Activated T-helper 17 cell treated with anti-CD3 and anti-CD28 coated beads, Interleukin-2, amount 50 U/mL, for 72 hours (primary cell): Measurements from ENCODE around the gene EYA2. TPM values are rescaled to one million over a fixed set of nuclear protein-coding genes. Genes with fewer than 3 reads are reported as not detected.
A peak's percentile ranks its signal among the peaks of the same experiment; 100 is the strongest.

Source experiments
- ATAC-seq: fragments of 150-1000 bp; cut with Tn5 transposase; replicated peaks from 2 replicates; pipeline ENCODE4 v1.10.0; 2021; ENCODE audit warnings: mild to moderate bottlenecking, moderate library complexity
- H3K27ac Mint-ChIP-seq: one replicate; pipeline ENCODE4 v1.8.0; 2022; ENCODE audit warnings: mixed read lengths
- H3K27me3 Mint-ChIP-seq: one replicate; pipeline ENCODE4 v1.8.0; 2022; ENCODE audit warnings: mixed read lengths
- H3K36me3 Mint-ChIP-seq: one replicate; pipeline ENCODE4 v1.8.0; 2022; ENCODE audit warnings: low read depth, mild to moderate bottlenecking, mixed read lengths
- H3K4me1 Mint-ChIP-seq: one replicate; pipeline ENCODE4 v1.8.0; 2022; ENCODE audit warnings: mixed read lengths
- H3K4me3 Mint-ChIP-seq: one replicate; pipeline ENCODE4 v1.8.0; 2022; ENCODE audit warnings: mild to moderate bottlenecking, mixed read lengths
- H3K9me3 Mint-ChIP-seq: one replicate; pipeline ENCODE4 v1.8.0; 2022; ENCODE audit warnings: mixed read lengths
- total RNA-seq, 2 donors: library from RNA; stranded (reverse); gene quantifications; one replicate each; pipeline ENCODE4 v1.2.3, GENCODE V29; 2022

The EYA2 gene
- total RNA-seq, 2 donors from 2014 or later, result 0.16 TPM; not detected in 1

DNA sequence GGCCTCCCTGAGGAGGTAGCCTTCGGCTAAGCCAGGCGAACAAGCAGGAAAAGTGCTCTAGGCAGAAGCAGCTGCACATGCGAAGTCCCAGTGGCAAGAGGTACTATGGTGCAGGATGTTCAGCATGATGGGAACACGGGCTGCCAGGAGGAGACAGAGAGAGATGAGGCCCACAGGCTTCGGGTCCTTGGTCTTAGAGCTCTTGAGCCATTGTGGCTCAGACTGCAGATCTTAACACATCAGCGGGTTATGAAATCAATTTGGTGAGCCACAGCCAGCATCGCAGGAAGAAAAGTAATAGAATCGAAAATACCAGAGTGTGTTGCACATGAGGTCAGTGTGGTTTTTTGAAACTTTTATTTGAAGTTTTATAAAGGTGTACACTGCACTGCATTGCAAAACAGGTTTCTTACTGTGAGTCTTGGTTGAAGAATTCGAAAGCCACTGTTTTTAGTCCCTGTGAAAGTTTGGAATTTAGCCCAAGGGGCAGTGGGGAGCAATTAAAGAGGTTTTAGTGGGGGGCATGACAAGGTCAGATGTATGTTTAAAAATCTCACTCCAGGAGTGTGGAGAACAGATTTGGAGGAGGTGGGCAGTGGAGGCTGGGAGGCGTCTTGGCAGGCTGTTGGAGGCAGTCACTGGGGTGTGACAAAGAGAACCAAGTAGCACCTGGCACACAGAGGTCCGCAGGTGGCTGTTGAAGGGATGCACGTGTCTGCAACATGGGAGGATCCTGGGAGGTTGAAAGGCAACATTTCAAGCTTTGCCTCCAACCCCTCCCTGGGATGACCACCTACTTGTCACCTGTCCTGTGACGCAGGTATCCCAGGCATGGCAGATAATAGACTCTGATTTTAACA, 69.3 kb downstream of the EYA2 start:
- H3K4me3 Mint-ChIP-seq, result no peak overlapping the region
- no peaks in the 10 kb centered on the region for H3K9me3 Mint-ChIP-seq
- ATAC-seq, result no peak
- no peaks in the 10 kb centered on the region for H3K4me1 Mint-ChIP-seq
- peaks cover 31% of the 10 kb centered on the region for H3K27me3 Mint-ChIP-seq
- no peaks in the 10 kb centered on the region for H3K36me3 Mint-ChIP-seq
- no peak overlapping the region for H3K27ac Mint-ChIP-seq

DNA sequence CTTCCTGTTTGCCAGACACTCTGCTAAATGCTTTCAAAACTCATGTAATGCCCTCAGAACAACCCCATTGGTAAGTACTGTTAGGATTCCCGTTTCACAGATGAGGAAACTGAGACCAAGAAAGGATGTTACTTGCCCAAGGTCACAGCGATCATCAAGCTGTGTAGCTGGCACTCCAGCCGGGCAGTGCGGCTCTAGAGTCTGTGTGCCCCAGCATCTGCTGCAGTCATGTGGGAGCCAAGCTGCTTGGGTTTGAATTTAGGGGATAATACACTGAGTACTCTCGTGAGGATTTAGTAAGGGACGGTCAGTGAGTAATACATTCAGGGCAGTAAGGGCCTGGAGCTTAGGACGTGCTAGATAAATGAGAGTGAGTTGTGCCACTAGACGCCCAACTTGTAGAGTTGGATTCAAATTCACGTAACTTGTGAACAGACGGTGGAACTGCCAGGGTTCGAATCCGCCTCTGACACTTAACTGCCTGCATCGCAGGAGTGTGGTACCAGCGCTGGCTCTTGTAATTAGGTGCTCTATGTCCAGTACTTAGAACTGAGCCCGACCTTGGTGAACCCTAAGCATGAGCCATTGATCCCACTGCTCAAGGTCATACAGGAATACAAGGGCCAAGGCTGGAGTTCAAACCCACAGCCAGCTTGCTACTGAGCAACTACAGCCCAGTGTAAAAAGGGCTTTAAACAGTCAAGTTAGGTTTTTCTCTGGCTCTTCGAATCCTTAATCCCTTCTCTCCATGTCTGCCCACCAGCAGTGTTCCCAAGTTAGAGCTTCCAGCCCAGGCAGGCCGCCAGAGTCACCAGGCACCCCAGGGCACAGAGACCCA, 70.2 kb downstream of the EYA2 start:
- no peaks in the 10 kb centered on the region for H3K36me3 Mint-ChIP-seq
- peaks cover 27% of the 10 kb centered on the region for H3K27me3 Mint-ChIP-seq
- no peak overlapping the region for H3K27ac Mint-ChIP-seq
- no peak overlapping the region for H3K4me3 Mint-ChIP-seq
- no peaks in the 10 kb centered on the region for H3K9me3 Mint-ChIP-seq
- H3K4me1 Mint-ChIP-seq, result no peaks in the 10 kb centered on the region
- ATAC-seq, result no peak

DNA sequence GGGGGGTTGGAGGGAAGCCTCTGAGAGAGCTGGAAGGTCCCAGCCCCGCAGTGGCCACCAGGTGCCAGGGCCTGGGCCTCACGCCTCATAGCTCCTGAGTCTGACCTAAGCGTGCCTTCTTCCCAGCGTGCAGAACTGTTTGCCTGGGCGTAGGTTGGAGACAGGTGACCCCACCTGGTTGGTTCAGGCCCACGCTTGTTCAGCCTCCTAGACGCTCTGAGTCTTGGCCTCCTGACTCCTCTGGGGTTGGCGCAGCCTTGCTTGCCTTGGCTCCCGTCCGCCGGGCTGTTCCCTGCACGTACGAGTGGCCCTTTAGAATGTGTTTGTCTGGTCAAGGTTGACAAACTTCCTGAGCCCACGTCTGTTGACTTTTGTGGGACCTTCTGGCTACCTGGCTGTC, 70.8 kb downstream of the EYA2 start:
- H3K27me3 Mint-ChIP-seq, result peaks cover 23% of the 10 kb centered on the region
- no peak overlapping the region for H3K4me3 Mint-ChIP-seq
- ATAC-seq, result no peak
- H3K27ac Mint-ChIP-seq, result no peak overlapping the region
- H3K4me1 Mint-ChIP-seq, result no peaks in the 10 kb centered on the region
- no peaks in the 10 kb centered on the region for H3K9me3 Mint-ChIP-seq
- H3K36me3 Mint-ChIP-seq, result no peaks in the 10 kb centered on the region

- Mint-ChIP-seq H3K4me3 (no peak overlapping the region), H3K4me1 (peaks cover 6% of the 10 kb centered on the region), H3K36me3 (no peaks in the 10 kb centered on the region), H3K9me3 (no peaks in the 10 kb centered on the region), H3K27ac (no peak overlapping the region), H3K27me3 (peaks cover 25% of the 10 kb centered on the region)
- ATAC-seq, result no peak
Measured at GRCh38 chr20:46967646-46968045, 73.0 kb downstream of the EYA2 start.

DNA sequence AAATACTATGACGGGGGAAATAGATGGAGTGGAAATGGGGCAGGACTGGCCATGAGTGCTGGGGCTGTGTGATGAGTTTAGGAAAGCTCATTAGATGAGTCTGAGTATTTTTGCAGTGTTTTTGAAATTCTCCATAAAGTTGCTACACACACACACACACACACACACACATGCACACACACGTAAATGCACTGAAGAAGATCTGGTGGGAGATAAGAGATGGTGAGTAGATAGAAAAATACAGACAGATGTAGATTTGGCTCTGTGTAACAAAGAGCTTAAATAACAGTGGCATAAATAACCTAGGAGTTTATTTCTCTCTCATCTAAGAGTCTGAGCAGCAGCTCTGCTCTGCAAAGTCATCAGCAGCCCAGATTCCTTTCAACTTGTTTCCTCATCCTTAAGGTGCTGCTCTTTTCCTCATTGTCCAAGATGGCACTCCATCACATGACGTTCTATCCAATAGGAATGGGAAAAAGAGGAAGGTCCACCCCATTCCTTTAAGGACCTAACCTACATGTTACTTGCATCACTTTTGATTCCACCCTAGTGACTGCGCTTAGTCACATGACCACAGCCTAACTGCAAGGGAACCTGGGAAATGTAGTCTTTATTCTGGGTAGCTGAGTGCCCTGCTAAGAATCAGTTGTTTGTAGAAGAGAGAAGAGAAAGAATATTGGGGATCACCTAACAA, 76.4 kb downstream of the EYA2 start:
- H3K27me3 Mint-ChIP-seq, result peaks cover 19% of the 10 kb centered on the region
- ATAC-seq, result peak; percentile 81
- H3K36me3 Mint-ChIP-seq, result no peaks in the 10 kb centered on the region
- no peak overlapping the region for H3K27ac Mint-ChIP-seq
- H3K4me3 Mint-ChIP-seq, result peak overlapping the region; percentile 30
- peaks cover 6% of the 10 kb centered on the region for H3K4me1 Mint-ChIP-seq
- no peaks in the 10 kb centered on the region for H3K9me3 Mint-ChIP-seq

- Mint-ChIP-seq H3K27ac (no peak overlapping the region), H3K4me1 (peaks cover 6% of the 10 kb centered on the region), H3K4me3 (no peak overlapping the region), H3K27me3 (peaks cover 15% of the 10 kb centered on the region), H3K36me3 (no peaks in the 10 kb centered on the region), H3K9me3 (no peaks in the 10 kb centered on the region)
- ATAC-seq, result no peak
Measured at GRCh38 chr20:46973766-46974165, 79.1 kb downstream of the EYA2 start.

GRCh38 chr20:46974669-46975434, 80.2 kb downstream of the EYA2 start:
- Mint-ChIP-seq H3K27me3 (peaks cover 17% of the 10 kb centered on the region), H3K36me3 (no peaks in the 10 kb centered on the region), H3K4me1 (peaks cover 14% of the 10 kb centered on the region), H3K27ac (no peak overlapping the region), H3K9me3 (no peaks in the 10 kb centered on the region), H3K4me3 (no peak overlapping the region)
- no peak for ATAC-seq

DNA sequence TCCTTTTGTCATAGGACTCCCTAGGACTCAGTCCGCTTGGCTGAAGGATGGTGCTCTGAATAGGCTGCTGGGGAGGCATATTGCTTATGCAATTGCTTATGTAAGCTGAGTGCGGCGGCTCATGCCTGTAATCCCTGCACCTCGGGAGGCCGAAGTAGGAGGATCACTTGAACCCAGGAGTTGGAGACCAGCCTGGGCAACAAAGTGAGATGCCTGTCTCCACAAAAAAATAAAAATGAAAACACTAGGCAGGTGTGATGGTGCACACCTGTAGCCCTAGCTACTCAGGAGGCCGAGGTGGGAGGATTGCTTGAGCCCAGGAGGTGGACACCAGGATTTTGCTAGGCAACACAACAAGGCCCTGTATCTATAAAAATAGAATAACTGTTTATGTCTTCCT, 81.3 kb downstream of the EYA2 start:
- Mint-ChIP-seq H3K27me3 (peaks cover 21% of the 10 kb centered on the region), H3K36me3 (no peaks in the 10 kb centered on the region), H3K27ac (no peak overlapping the region), H3K9me3 (no peaks in the 10 kb centered on the region), H3K4me3 (no peak overlapping the region), H3K4me1 (peaks cover 14% of the 10 kb centered on the region)
- ATAC-seq, result no peak

DNA sequence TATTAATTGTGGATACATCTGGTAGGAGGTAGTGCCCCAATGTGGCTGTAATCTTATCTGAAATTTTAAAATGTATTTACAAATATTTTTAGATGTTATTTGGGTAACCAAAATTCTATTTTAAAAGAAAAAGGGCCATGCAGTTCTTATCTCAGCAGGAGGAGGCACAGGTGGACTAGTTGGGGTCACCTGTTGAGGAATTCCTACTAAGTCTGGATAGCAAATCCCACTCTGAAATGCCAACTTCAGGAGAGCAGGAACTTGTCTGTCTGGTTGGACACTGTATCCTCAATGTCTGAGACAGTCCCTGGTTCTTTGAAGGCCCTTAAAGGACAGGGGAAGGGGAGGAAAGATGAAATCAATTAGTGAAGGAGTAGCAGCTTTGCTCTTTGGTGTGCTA, 82.6 kb downstream of the EYA2 start:
- no peak overlapping the region for H3K27ac Mint-ChIP-seq
- H3K4me1 Mint-ChIP-seq, result peaks cover 9% of the 10 kb centered on the region
- H3K4me3 Mint-ChIP-seq, result no peak overlapping the region
- peaks cover 18% of the 10 kb centered on the region for H3K27me3 Mint-ChIP-seq
- no peaks in the 10 kb centered on the region for H3K36me3 Mint-ChIP-seq
- peaks cover under 1% of the 10 kb centered on the region for H3K9me3 Mint-ChIP-seq
- no peak for ATAC-seq

DNA sequence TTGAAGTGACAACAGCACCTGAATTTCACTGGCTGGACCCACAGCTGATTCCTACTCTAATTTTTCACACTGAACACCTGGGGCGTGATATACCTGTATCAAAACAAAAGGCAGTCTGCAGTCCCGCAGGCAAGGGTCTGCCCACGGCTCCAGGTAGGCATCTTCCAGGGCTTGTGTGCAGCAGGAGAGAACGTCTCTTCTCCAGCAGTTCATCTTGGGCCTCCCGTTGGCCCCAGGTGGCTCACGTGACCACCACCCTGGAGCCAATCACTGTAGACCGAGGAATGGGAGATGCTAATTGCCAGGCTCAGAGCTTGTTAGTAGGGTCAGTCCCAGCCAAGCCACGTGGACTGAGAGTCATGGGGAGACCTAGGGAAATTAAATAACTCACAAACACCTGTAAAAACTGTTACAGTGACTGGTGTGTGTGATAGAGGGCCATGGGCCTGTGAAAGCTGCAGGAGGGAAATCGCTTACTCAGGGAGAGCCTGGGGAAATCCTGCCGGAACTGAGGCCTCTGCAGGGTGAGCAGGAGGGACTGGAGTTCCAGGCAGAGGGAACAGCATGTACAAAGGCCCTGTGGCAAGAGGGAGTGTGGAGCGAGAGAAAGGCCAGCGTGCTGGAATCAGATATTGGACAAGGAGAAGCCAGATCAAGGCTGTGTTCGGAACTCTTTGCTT, 83.4 kb downstream of the EYA2 start:
- Mint-ChIP-seq H3K36me3 (no peaks in the 10 kb centered on the region), H3K27me3 (peaks cover 22% of the 10 kb centered on the region), H3K4me1 (peaks cover 9% of the 10 kb centered on the region), H3K9me3 (peaks cover 5% of the 10 kb centered on the region), H3K4me3 (no peak overlapping the region), H3K27ac (peak overlapping the region; percentile 39)
- no peak for ATAC-seq

- Mint-ChIP-seq H3K9me3 (peaks cover 9% of the 10 kb centered on the region), H3K36me3 (no peaks in the 10 kb centered on the region), H3K27ac (peak overlapping the region; percentile 85), H3K27me3 (peaks cover 23% of the 10 kb centered on the region), H3K4me1 (peaks cover 9% of the 10 kb centered on the region), H3K4me3 (peak overlapping the region; percentile 46)
- no peak for ATAC-seq
Measured at GRCh38 chr20:46978951-46979491, 84.4 kb downstream of the EYA2 start.

- peaks cover 9% of the 10 kb centered on the region for H3K4me1 Mint-ChIP-seq
- peaks cover 23% of the 10 kb centered on the region for H3K27me3 Mint-ChIP-seq
- peak overlapping the region; percentile 85 for H3K27ac Mint-ChIP-seq
- H3K36me3 Mint-ChIP-seq, result no peaks in the 10 kb centered on the region
- H3K4me3 Mint-ChIP-seq, result peak overlapping the region; percentile 46
- peaks cover 9% of the 10 kb centered on the region for H3K9me3 Mint-ChIP-seq
- peak; percentile 89 for ATAC-seq
Measured at GRCh38 chr20:46979603-46980241, 85.1 kb downstream of the EYA2 start.

DNA sequence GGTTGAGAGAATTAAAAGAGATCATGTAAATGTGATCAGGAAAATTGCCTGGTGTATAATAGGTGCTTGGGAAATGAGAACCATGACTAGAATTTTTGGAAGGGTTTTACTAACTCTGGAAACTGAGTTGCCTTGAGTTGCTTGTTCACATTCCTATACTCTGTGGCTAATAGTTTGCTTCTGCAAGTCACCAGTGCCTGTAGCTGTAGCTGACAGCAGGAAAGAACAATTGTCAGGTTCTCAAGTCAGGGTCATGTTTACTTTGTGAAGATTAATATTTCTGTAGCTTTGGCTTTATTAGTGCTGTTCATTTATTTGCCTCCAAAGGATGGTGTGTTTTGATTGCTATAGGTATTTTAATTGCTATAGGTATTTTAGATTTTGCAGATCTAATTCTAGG, 86.5 kb downstream of the EYA2 start:
- Mint-ChIP-seq H3K36me3 (no peaks in the 10 kb centered on the region), H3K27me3 (peaks cover 28% of the 10 kb centered on the region), H3K27ac (no peak overlapping the region), H3K4me1 (peaks cover 9% of the 10 kb centered on the region), H3K9me3 (peaks cover 9% of the 10 kb centered on the region), H3K4me3 (no peak overlapping the region)
- no peak for ATAC-seq
